K562 (cell line): ENCODE measurements around the gene ILK. TPM values are rescaled to one million over a fixed set of nuclear protein-coding genes. Genes with fewer than 3 reads are reported as not detected.

Source experiments
- FOXM1 ChIP-seq, 2 experiments: fragments of 450-650 bp in 1 of 2; sonication (generic) in 1 of 2; formaldehyde crosslinking in 1 of 2; IDR thresholded peaks; 2 replicates each; pipeline versions ENCODE4 v1.6.1 to v1.9.0; 2017 to 2022; ENCODE audit warnings: low read depth in 2 of 2, mild to moderate bottlenecking in 2 of 2, missing genetic modification reagents in 1 of 2, moderate library complexity in 1 of 2
- JUN ChIP-seq, 2 experiments: sonication (generic) in 1 of 2; formaldehyde crosslinking in 1 of 2; IDR thresholded peaks; 2 replicates each; pipeline versions ENCODE4 v1.6.1 to v1.8.0; 2012 to 2022; ENCODE audit warnings: borderline replicate concordance in 2 of 2, mild to moderate bottlenecking in 2 of 2, improper control_type of control experiment in 1 of 2, low read depth in 1 of 2, low read length in 1 of 2, missing genetic modification reagents in 1 of 2
- KDM5B ChIP-seq: fragments of 200-600 bp; sonication (generic); IDR thresholded peaks from 2 replicates; pipeline ENCODE4 v1.6.1; 2012; ENCODE audit warnings: low read depth, mild to moderate bottlenecking, moderate library complexity, low read length, control low read depth, inconsistent platforms; ENCODE audit not compliant: insufficient replicate concordance
- MCM2 ChIP-seq: fragments of 450-650 bp; IDR thresholded peaks from 2 replicates; pipeline ENCODE4 v1.6.1; 2017; ENCODE audit warnings: low read depth, mild to moderate bottlenecking
- PCBP2 ChIP-seq: fragments of 200-400 bp; formaldehyde crosslinking; IDR thresholded peaks from 2 replicates; pipeline ENCODE4 v1.6.1; 2018; ENCODE audit warnings: low read length, low read depth, mild to moderate bottlenecking, moderate library complexity; ENCODE audit not compliant: poor library complexity, severe bottlenecking
- RHOXF2B ChIP-seq: fragments of 250-450 bp; sonication (Bioruptor Pico); conservative IDR thresholded peaks from 2 replicates; pipeline ENCODE4 v1.5.1; 2021
- WHSC1 ChIP-seq: IDR thresholded peaks from one replicate; pipeline ENCODE4 v1.6.1; 2012; ENCODE audit warnings: low read length, control low read depth, inconsistent platforms
- ZNF134 ChIP-seq: fragments of 250-450 bp; sonication (Bioruptor Pico); conservative IDR thresholded peaks from 2 replicates; pipeline ENCODE4 v1.4.0; 2020
- ZNF3 ChIP-seq: fragments of 250-450 bp; sonication (Bioruptor Pico); IDR thresholded peaks from 2 replicates; pipeline ENCODE4 v1.5.0; 2021; ENCODE audit warnings: mild to moderate bottlenecking, moderate library complexity
- polyA plus RNA-seq, 8 experiments: library from polyadenylated mRNA; depleted of rRNA in 4 of 8; stranded (reverse) in 5 of 8; unstranded in 3 of 8; fragments of >200 nt; fragmentation: Nextera tagmentation in 2 of 8; fragmentation: Illumina TruSeq in 1 of 8; extraction: Ambion mirVana in 2 of 8; extraction: Trizol in 1 of 8; gene quantifications; 2 replicates each; pipeline versions ENCODE4 v1.2.1 to v1.2.3, GENCODE V29; 2011 to 2014; ENCODE audit warnings: inconsistent platforms in 1 of 8, missing spikeins in 1 of 8
- total RNA-seq, 7 experiments: library from RNA; depleted of rRNA in 6 of 7; stranded (reverse); fragments of >200 nt in 6 of 7; fragmentation: Illumina TruSeq in 2 of 7; extraction: Trizol in 2 of 7; gene quantifications; 2 replicates each; pipeline versions ENCODE4 v1.2.1 to v1.2.3, GENCODE V29; 2011 to 2021; ENCODE audit warnings: low replicate concordance in 1 of 7
- TF ChIP-seq, protein P1 (sequence below): fragments of 250-450 bp; sonication (Bioruptor Pico); IDR thresholded peaks from 2 replicates; pipeline ENCODE4 v1.5.0; 2021; ENCODE audit warnings: mild to moderate bottlenecking, moderate library complexity
- TF ChIP-seq, protein P2 (sequence below): fragments of 250-450 bp; sonication (Bioruptor Pico); IDR thresholded peaks from 2 replicates; pipeline ENCODE4 v1.5.1; 2021; ENCODE audit warnings: mild to moderate bottlenecking
- TF ChIP-seq, protein P3 (sequence below): fragments of 250-450 bp; sonication (Bioruptor Pico); IDR thresholded peaks from 2 replicates; pipeline ENCODE4 v1.5.0; 2021
- TF ChIP-seq, protein P4 (sequence below): IDR thresholded peaks from 3 replicates; pipeline ENCODE4 v1.6.1; 2011; ENCODE audit warnings: borderline replicate concordance, mild to moderate bottlenecking; ENCODE audit not compliant: insufficient read length, insufficient read depth
- TF ChIP-seq, protein P5 (sequence below): fragments of 450-650 bp; IDR thresholded peaks from 2 replicates; pipeline ENCODE4 v1.6.1; 2017; ENCODE audit warnings: mild to moderate bottlenecking, moderate library complexity
- TF ChIP-seq, protein P6 (sequence below), 2 experiments: fragments of 450-650 bp; IDR thresholded peaks; 2 replicates each; pipeline ENCODE4 v1.6.1; 2016

The ILK gene
- total and polyA plus RNA-seq, 9 of the 15 experiments (the other 6 are each of a cell fraction or from before 2014, with no cell fraction given) = 43.3 to 95.9 (median 58.9) TPM

DNA sequence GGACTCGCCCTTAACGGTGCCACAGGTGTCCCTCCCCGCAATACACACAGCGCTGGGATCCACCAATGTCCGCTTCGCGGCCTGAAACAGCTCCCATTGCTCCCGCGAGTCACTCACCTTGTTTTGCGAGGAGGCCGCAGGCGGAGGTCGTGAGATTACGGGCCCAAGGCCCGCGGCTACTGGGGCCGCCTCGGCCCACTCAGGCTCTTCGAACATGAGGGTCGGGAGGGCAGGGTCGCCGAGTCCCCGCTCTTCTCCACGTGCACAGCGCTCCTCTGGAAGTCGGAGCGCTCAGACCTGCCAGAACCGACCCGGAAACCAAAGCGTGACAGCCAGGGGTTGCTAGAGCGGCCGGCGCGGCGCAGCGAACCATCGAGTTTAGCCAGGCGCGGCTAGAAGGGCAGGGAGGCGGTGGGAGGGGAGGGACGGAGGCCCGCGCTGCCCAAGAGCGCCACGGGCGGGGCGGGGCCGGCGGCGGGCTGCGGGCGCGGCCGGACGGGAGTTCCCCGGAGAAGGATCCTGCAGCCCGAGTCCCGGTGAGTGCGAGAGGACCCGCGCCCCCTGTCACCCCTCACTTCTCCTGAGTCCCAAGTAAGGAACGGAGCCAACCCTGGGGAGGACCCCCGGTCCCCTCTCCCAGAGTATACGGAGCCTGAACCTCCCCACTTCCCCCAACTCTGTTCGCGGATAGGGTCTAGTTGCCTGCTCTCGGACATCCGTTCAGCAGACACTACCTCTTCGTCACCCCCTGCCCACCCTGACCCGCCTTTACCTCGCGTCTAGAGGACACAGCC lies at the start of gene ILK, which contains the start of gene RRP8 (continued):
- TF ChIP-seq, protein P1, sequence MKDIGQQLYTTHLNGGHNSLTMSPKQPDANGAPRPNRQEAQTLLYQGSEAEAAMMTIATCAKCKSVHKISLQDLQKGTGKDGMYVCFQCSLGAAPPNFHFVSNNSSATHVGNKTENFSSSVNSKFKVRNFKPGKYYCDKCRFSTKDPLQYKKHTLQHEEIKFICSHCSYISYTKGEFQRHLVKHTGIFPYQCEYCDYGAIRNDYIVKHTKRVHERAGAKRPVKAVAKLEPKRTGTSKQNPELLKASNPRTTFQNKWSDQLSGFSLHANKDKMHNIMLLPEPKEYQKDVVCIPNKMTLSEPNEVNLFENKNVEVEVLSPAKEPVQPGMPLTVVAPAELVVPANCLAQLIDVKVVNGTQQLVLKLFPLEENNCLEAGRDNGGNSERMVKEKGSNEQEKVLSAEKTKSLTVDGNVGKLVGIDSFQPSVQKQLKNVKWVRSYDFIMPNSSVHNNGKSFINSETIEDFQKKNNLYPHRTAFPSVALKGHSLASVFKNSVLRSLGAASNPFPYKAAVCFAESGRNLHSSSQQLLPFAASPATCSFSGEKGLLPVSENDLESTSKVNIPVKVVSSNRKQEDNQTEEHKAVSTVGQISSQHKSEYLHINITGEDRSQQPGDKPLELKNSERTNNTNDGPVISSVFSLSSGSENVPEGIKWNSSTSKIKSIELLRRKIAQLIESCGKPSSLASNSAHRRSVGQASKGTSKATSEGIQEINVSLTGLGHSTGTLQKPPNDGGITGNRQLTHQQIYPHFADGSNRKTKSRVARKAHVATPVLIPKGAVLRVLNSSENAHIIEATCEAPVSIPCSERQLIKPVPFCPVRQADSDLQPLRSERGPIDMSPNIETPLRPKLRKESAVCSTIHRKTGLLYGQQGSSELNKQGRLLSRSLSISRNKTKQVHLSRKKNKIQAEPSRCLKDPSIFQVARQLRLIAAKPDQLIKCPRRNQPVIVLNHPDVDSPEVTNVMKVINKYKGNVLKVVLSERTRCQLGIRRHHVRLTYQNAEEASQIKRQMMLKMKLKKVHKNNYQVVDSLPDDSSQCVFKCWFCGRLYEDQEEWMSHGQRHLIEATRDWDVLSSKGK = no peak
- TF ChIP-seq FOXM1 (IDR thresholded peaks at IDR 0.05; ENCODE audit: low read depth) (no peak), FOXM1 (CRISPR knock-in tag; IDR thresholded peaks at IDR 0.05; ENCODE audit: low read depth) (peak; percentile 96; the same call in 1 of the 2 replicates), PCBP2 (no peak), RHOXF2B (CRISPR knock-in tag) (no peak), ZNF3 (CRISPR knock-in tag) (no peak), MCM2 (no peak), KDM5B (peak; percentile 52), JUN (IDR thresholded peaks at IDR 0.05; ENCODE audit: borderline replicate concordance, low read depth, low read length) (0 out of 2 replicates have a peak, but pooled peaks have one; percentile 14), JUN (CRISPR knock-in tag; IDR thresholded peaks at IDR 0.05; ENCODE audit: borderline replicate concordance) (no peak; the same call in 1 of the 2 replicates), ZNF134 (CRISPR knock-in tag) (no peak), WHSC1 (no peak)
- TF ChIP-seq, protein P2, sequence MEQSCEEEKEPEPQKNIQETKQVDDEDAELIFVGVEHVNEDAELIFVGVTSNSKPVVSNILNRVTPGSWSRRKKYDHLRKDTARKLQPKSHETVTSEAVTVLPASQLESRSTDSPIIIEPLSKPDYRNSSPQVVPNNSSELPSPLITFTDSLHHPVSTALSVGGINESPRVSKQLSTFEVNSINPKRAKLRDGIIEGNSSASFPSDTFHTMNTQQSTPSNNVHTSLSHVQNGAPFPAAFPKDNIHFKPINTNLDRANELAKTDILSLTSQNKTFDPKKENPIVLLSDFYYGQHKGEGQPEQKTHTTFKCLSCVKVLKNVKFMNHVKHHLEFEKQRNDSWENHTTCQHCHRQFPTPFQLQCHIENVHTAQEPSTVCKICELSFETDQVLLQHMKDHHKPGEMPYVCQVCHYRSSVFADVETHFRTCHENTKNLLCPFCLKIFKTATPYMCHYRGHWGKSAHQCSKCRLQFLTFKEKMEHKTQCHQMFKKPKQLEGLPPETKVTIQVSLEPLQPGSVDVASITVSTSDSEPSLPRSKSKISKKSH (CRISPR knock-in tag) = no peak
- TF ChIP-seq, protein P3, sequence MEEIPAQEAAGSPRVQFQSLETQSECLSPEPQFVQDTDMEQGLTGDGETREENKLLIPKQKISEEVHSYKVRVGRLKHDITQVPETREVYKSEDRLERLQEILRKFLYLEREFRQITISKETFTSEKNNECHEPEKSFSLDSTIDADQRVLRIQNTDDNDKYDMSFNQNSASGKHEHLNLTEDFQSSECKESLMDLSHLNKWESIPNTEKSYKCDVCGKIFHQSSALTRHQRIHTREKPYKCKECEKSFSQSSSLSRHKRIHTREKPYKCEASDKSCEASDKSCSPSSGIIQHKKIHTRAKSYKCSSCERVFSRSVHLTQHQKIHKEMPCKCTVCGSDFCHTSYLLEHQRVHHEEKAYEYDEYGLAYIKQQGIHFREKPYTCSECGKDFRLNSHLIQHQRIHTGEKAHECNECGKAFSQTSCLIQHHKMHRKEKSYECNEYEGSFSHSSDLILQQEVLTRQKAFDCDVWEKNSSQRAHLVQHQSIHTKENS (CRISPR knock-in tag) = no peak
- TF ChIP-seq, protein P4, sequence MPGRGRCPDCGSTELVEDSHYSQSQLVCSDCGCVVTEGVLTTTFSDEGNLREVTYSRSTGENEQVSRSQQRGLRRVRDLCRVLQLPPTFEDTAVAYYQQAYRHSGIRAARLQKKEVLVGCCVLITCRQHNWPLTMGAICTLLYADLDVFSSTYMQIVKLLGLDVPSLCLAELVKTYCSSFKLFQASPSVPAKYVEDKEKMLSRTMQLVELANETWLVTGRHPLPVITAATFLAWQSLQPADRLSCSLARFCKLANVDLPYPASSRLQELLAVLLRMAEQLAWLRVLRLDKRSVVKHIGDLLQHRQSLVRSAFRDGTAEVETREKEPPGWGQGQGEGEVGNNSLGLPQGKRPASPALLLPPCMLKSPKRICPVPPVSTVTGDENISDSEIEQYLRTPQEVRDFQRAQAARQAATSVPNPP = no peak
- TF ChIP-seq, protein P5, sequence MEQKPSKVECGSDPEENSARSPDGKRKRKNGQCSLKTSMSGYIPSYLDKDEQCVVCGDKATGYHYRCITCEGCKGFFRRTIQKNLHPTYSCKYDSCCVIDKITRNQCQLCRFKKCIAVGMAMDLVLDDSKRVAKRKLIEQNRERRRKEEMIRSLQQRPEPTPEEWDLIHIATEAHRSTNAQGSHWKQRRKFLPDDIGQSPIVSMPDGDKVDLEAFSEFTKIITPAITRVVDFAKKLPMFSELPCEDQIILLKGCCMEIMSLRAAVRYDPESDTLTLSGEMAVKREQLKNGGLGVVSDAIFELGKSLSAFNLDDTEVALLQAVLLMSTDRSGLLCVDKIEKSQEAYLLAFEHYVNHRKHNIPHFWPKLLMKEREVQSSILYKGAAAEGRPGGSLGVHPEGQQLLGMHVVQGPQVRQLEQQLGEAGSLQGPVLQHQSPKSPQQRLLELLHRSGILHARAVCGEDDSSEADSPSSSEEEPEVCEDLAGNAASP = no peak
- TF ChIP-seq, protein P6, sequence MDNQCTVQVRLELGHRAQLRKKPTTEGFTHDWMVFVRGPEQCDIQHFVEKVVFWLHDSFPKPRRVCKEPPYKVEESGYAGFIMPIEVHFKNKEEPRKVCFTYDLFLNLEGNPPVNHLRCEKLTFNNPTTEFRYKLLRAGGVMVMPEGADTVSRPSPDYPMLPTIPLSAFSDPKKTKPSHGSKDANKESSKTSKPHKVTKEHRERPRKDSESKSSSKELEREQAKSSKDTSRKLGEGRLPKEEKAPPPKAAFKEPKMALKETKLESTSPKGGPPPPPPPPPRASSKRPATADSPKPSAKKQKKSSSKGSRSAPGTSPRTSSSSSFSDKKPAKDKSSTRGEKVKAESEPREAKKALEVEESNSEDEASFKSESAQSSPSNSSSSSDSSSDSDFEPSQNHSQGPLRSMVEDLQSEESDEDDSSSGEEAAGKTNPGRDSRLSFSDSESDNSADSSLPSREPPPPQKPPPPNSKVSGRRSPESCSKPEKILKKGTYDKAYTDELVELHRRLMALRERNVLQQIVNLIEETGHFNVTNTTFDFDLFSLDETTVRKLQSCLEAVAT (IDR thresholded peaks at IDR 0.05) = no peak
